ENCODE data around the gene MAML2.

MAML2 gene

GRCh38 chr11:96056576-96056975 is 286.4 kb downstream of the MAML2 start:
- no peak for DNase-seq

- no peak for DNase-seq
These were observed 287.1 kb downstream of the MAML2 start for GRCh38 chr11:96055706-96056387.

GRCh38 chr11:96054870-96055705 is 287.9 kb downstream of the MAML2 start:
- peak in 1 of 2 experiments; percentile 78 for DNase-seq

DNA sequence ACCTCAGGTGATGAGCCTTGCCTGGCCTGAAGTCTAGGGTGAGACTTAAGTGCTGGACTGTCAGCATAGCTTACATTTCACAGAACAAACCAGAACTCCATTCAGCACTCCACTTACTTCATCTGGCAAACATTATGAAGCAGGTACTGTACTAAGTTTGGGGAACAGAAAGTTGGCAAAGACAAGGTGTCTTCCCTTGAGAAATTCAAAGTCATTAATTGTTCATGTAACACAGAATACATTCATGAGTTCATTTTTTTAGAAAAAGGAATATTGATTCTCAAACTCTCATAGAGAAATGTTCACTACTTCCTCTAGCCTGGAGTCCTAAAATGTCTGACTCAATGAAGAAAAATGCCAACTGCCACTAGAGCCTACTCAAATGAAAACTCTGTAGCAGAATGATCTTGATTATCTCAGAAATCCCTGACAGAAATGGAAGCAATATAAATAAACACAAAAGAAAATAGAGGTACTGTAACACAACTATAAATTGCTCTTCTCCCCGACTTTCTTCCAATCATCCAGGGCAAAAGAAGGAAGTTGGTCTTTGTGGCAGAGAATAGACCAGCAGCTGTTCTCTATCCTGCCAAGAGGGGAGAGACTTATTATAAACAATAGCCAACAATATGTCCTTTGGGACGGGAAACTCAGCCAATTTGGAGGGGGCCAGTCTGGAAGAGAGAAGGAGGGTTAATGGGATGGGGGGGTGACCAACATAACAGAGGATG is 289.9 kb downstream of the MAML2 start:
- no peak for DNase-seq

DNA sequence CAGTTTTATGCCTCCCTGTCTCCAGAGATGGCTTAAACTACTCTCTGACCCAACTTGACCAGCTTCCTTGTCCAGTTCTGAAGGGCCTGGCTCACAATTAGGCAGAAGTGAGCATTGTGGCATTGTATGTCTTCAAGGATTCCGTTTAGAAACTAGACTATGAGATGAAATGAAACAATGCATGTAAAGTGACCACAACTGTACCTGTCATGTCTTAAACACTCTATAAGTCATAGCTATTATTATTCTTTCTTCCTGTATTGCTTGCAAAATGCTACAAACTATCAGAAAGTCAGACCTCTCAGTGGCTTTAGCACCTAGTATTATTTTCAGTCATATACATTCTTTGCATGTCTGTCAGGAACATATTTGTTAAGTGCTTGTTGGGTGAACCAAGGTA is 291.2 kb downstream of the MAML2 start:
- no peak for DNase-seq

DNA sequence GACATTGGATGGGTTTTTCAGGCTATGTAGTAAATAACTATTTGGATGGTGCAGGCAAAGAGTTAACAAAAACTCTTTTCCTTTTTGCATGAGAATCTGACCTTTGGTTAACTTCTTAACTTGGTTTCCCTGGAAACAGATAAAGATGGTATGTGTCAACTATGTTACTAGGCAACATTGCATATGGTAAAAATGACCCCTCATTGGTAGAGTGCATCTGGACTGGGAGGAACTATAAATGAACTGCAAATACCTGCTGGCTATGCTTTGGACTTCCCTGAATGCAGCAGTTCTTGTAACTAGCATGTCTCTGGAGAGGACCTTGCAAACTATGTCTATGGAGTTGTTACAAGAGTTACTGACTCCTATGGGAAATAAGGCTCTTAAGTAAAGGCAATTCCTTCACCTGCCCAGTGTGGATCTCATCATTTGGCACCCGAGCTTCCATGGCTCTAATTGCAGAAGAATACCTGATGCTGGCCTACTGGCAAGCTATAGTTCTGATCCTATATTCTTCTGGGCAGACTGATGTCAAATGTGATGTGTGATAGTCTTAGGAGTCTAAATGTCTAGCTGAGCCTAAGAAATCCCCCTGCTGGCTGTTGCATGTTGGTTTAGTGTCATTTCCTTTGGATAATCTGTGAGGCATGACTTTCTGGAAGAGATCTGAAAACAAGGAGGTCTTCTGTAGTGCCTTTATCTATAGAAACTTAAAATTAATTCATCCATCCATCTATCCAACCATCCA is 292.4 kb downstream of the MAML2 start:
- DNase-seq, result peak in 1 of 2 experiments; percentile 28

DNA sequence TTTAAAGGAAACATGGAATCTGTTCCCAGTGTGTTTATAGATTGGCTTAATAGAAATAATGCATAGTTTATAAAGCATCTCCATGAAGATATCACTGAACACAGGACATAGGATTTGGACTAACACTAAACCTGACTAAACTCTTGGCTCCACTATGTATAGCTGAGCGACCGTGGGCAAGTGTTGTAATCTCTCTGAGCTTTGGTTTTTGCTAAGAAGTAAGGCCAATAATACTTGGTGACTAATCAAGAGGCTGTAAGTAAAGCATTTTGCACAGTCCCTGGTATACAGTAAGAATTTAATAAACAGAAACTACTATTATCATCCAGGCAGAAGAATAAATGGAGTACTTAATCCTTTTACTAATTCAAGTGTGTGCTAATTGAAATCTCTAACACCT is 293.6 kb downstream of the MAML2 start:
- DNase-seq, result no peak

DNA sequence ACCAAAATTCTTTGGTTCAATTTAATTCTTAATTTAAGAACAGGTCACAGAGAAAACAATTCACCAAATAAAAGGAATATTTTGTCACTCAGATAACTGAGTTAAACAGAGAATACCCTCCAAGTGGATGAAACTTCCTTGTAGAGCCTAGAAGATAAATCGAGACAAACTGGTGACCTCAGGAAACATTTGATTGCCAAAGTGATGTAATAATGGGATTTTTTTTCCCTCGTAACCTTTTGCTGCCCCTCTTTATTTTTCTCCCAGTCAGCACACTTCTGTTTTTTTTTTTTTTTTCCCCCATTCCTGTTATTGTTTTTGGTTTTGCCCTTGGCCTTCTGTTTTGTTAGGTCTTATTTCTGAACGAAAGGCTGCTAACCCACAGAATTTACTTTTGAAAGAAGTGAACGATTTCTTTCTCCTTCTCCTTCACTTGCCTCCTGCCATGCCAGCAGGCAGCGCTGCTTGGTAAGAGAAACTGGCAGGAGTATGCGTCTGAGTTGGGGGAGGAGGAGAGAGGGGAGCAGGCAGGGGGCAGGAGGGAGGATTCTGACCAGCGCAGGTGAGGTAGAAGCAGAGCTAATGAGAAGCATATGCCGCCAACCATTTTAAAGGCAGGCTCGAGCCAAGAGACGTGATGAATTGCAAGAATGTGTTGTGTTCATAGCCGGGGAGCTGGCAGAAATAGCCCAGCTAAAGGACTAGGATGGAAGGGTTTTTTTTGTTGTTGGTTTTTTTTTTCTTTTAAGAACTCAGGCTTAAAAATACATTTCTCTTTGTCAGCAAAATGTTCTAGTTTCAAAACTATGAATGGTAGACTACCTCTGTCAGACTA is 297.2 kb downstream of the MAML2 start:
- DNase-seq, result no peak

- no peak for DNase-seq
These were observed 298.2 kb downstream of the MAML2 start for GRCh38 chr11:96044747-96045146.

DNA sequence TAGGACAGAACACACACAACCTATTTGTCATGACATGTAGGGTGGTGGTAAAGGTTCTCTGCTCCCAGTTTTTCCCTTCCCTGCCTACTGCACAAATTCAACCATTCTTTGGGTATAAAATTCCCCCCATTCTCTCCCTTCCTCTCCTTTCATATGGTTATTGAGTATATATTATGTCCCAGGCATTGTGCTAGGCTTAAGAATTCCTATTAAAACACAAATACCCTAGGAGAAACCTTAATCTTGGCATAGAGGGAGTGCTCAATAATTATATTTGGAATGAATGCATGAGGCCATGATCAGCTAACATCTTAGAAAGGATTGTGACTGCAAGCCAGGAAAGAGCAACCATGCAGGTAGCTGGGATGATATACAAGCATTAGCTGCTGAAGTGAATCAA is 298.7 kb downstream of the MAML2 start:
- DNase-seq, result no peak

- no peak for DNase-seq
These were observed 299.7 kb downstream of the MAML2 start for GRCh38 chr11:96043291-96043690.

DNA sequence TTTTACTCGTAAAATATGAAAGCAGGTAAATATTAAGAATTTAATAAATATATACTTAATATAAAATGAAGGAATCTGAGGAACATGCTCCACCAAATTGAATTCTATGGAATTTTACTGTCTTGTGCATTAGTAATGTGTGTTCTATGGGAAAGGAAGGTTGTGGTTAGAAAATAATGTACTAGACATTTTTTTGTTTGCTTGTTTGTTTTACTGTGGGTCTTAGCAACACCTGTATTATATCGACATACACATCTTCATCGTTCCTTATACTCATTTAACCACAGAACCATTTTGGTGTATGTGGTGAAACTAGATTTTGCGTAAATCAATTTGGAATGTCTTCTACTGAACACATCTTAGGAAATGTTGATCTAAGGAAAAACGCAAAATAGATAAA is 304.9 kb downstream of the MAML2 start:
- no peak for DNase-seq

- no peak for DNase-seq
These were observed 305.5 kb downstream of the MAML2 start for GRCh38 chr11:96037405-96037949.

DNA sequence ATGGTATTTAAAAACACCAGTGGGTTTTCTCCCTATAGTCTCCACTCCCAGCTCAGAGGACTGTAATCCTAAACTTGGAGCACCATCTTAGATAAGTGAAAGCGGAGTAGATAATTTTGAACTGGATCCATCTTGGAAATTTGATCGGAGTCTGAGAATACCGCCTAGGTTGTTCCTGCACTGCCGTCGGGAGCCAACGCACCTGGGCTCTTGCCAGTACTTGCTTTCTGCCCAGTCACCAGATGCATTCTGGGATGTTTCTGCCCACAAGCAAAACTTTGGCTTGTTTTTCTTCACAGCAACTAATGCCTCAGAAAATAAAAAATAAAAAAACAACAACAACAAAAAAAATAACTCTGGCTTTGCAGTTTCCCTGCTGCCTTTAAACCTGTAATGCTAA is 306.1 kb downstream of the MAML2 start:
- no peak for DNase-seq

DNA sequence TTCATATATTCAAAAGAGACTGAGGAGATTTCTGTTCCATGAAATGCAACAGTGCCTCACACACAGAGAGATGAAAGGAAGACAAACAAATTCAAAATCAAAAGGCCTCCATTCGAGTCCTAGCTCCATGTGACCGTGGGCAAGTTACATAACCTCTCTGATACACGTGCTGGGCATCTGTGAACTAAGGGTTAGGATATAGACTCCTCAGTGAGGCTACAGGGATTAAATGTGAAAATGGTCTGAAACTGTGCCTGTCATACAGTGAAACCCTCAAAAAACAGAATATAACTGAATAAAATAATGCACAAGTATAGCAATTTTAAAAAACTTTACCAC is 307.3 kb downstream of the MAML2 start:
- DNase-seq, result no peak

GRCh38 chr11:96035031-96035739 is 307.8 kb downstream of the MAML2 start:
- no peak for DNase-seq

DNA sequence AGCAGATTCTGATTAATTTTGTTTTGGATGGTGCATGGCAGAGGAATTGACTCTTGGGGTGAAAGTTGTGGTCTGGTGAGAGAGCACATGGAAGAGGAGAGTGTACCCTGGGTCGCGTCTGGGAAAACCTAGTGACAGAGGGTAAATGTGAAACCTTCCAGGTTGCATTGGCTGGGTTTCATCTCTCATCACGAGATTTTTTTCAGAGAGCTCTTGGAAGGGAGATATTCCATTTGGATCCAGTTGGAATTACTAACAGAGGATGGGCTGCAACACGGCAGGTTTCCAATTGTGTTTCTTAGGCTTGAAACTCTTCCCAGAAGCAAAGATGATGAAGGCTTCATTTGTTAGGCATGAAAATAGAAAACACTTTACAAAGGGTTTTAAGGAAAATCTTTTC is 309.4 kb downstream of the MAML2 start:
- no peak for DNase-seq

GRCh38 chr11:96033095-96033494 is 309.9 kb downstream of the MAML2 start:
- no peak for DNase-seq

- DNase-seq, result no peak
These were observed 314.2 kb downstream of the MAML2 start for GRCh38 chr11:96028746-96029145.

- no peak for DNase-seq
These were observed 316.0 kb downstream of the MAML2 start for GRCh38 chr11:96027021-96027420.

GRCh38 chr11:96026310-96026709 is 316.7 kb downstream of the MAML2 start:
- DNase-seq, result no peak
